Keratinocyte (primary cell): ENCODE measurements around the gene MGAT1. TPM values are rescaled to one million over a fixed set of nuclear protein-coding genes. Genes with fewer than 3 reads are reported as not detected.

ENCODE experiments used
- DNase-seq: peaks from one replicate; pipeline ENCODE4 v3.0.0-alpha.2; 2011; ENCODE audit warnings: low read depth, missing footprints, low spot score
- FAIRE-seq: peaks from 2 replicates; lab custom pipeline; 2011; peaks lifted over from hg19 to GRCh38; lab: Jason Lieb, UNC
- H2AFZ ChIP-seq: 2 replicates; pipeline ENCODE4 v1.6.0; 2012; ENCODE audit warnings: low read length, control low read depth, inconsistent platforms; ENCODE audit not compliant: control insufficient read depth
- H3K27ac ChIP-seq: 2 replicates; pipeline ENCODE4 v1.5.1; 2011; ENCODE audit warnings: low read length; ENCODE audit not compliant: control insufficient read depth, insufficient read depth
- H3K27me3 ChIP-seq: 3 replicates; pipeline ENCODE4 v1.6.0; 2011; ENCODE audit warnings: low read length; ENCODE audit not compliant: control insufficient read depth, insufficient read depth; ENCODE audit errors: extremely low read depth
- H3K36me3 ChIP-seq, 2 experiments: 2 replicates in 1 of 2; 3 replicates in 1 of 2; pipeline ENCODE4 v1.5.1; 2011; ENCODE audit warnings: low read length in 2 of 2, mild to moderate bottlenecking in 1 of 2; ENCODE audit not compliant: control insufficient read depth in 2 of 2, insufficient read depth in 2 of 2; ENCODE audit errors: extremely low read depth in 1 of 2
- H3K4me1 ChIP-seq: 3 replicates; pipeline ENCODE4 v1.5.1; 2011; ENCODE audit warnings: low read length; ENCODE audit not compliant: control insufficient read depth, insufficient read depth; ENCODE audit errors: extremely low read depth
- H3K4me2 ChIP-seq: 3 replicates; pipeline ENCODE4 v1.6.0; 2011; ENCODE audit warnings: low read depth, low read length; ENCODE audit not compliant: control insufficient read depth, insufficient read depth; ENCODE audit errors: extremely low read depth
- H3K4me3 ChIP-seq, 3 experiments: fragments of 200-600 bp in 1 of 3; sonication (generic) in 1 of 3; 2 replicates in 2 of 3; 3 replicates in 1 of 3; pipeline ENCODE4 v1.5.1; 2011 to 2016; ENCODE audit warnings: low read length in 3 of 3, mild to moderate bottlenecking in 3 of 3, control low read depth in 2 of 3, inconsistent platforms in 1 of 3, low read depth in 1 of 3, mixed read lengths in 1 of 3, mixed run types in 1 of 3, moderate library complexity in 1 of 3; ENCODE audit not compliant: control insufficient read depth in 2 of 3, insufficient read depth in 2 of 3; ENCODE audit errors: extremely low read depth in 1 of 3
- H3K79me2 ChIP-seq: 2 replicates; pipeline ENCODE4 v1.6.0; 2012; ENCODE audit warnings: low read length; ENCODE audit not compliant: control insufficient read depth, insufficient read depth
- H3K9ac ChIP-seq: 3 replicates; pipeline ENCODE4 v1.6.0; 2011; ENCODE audit warnings: low read length; ENCODE audit not compliant: control insufficient read depth, insufficient read depth; ENCODE audit errors: extremely low read depth
- H3K9me1 ChIP-seq: 3 replicates; pipeline ENCODE4 v1.6.0; 2011; ENCODE audit warnings: low read length; ENCODE audit not compliant: control insufficient read depth, insufficient read depth; ENCODE audit errors: extremely low read depth
- H3K9me3 ChIP-seq: 2 replicates; pipeline ENCODE4 v1.5.1; 2012; ENCODE audit warnings: low read depth, low read length; ENCODE audit not compliant: control insufficient read depth
- H4K20me1 ChIP-seq: 3 replicates; pipeline ENCODE4 v1.6.0; 2011; ENCODE audit warnings: low read length; ENCODE audit not compliant: control insufficient read depth, insufficient read depth; ENCODE audit errors: extremely low read depth
- CTCF ChIP-seq, 3 experiments: IDR thresholded peaks in 1 of 3; conservative IDR thresholded peaks in 1 of 3; optimal IDR thresholded peaks in 1 of 3; 2 replicates in 2 of 3; 3 replicates in 1 of 3; pipeline versions ENCODE3 to v1.5.1; 2011; ENCODE audit warnings: low read length in 3 of 3, mild to moderate bottlenecking in 3 of 3, moderate library complexity in 2 of 3, control low read depth in 1 of 3, inconsistent platforms in 1 of 3; ENCODE audit not compliant: insufficient read depth in 2 of 3; ENCODE audit errors: extremely low read depth in 1 of 3
- EZH2 ChIP-seq: IDR thresholded peaks from one replicate; pipeline ENCODE4 v1.6.1; 2012; ENCODE audit warnings: inconsistent platforms, mild to moderate bottlenecking, low read length, moderate library complexity
- dilution Hi-C: fragments of 300-500 bp; cut with MboI; formaldehyde crosslinking; loops from one replicate; pipeline ENCODE4 v1.7.0; 2020; ENCODE audit warnings: low sequenced_read_pairs; ENCODE audit not compliant: extremely low pct_ligation_motif_present
- polyA plus RNA-seq, 5 experiments: library from polyadenylated mRNA; depleted of rRNA in 3 of 5; stranded (reverse) in 3 of 5; stranded (forward) in 1 of 5; unstranded in 1 of 5; fragments of >200 nt; gene quantifications; 1 replicate in 1 of 5; 2 replicates in 3 of 5; 3 replicates in 1 of 5; pipeline versions ENCODE4 v1.2.1 to v1.2.3, GENCODE V29; 2011 to 2012; ENCODE audit warnings: missing spikeins in 2 of 5, low read depth in 1 of 5, low replicate concordance in 1 of 5

MGAT1 gene
- polyA plus RNA-seq, 1 donor (not counting 4 experiments of a cell fraction or from before 2014, with no cell fraction given), result 80.3 TPM

DNA sequence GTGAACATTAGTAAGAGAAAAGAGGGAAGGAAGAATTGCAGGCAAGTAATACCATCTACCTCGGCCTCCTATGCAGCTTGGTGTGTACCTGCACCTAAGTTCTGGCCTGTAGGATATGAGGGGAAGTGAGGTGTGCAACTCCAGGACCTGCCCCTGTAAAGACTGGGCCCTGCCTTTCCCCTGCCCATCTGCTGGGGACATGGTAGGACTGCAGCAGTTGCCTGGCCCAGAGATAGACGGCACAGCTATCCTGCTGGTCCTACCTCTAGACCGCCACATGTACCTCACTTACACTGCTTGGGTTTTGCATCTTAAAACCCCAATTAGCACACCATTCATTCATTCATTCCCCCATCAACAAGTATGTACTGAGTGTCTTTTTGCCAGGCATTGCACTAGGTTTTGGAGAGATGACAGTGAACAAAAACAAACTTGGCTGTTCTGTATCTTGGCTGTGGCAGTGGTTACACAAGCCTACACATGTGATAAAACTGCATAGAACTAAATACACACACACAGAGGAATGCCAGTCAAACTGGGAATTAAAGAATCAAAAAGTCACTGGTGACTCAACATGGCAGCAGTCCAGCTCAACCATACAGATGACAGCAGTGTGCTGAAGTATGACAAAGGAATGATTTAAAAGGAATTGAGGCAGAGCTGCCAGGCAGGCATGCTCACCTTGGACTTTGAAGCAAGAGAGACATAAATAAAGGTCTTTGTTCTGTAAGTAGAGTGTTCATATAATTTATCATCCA is 23.3 kb upstream of the MGAT1 start:
- no peaks in the 10 kb centered on the region for H3K27me3 ChIP-seq
- dilution Hi-C loops, result no loop called here
- H3K27ac ChIP-seq, result peak overlapping the region; percentile 25

GRCh38 chr5:180824630-180825476 is 22.2 kb upstream of the MGAT1 start:
- FAIRE-seq, result no peak
- no peak overlapping the region for H3K4me2 ChIP-seq

More for the DNA sequence above, 23.3 kb upstream of the MGAT1 start:
- Histone ChIP-seq H3K9ac (no peak overlapping the region), H2AFZ (no peak overlapping the region), H3K4me3 (no peak overlapping the region), H4K20me1 (no peaks in the 10 kb centered on the region), H3K4me2 (peak overlapping the region; percentile 54), H3K36me3 (no peaks in the 10 kb centered on the region), H3K79me2 (peaks cover 2% of the 10 kb centered on the region), H3K9me3 (no peaks in the 10 kb centered on the region), H3K4me1 (peaks cover 32% of the 10 kb centered on the region), H3K9me1 (peaks cover 3% of the 10 kb centered on the region)
- no peak for TF ChIP-seq EZH2
- TF ChIP-seq CTCF (optimal IDR thresholded peaks at IDR 0.05 in 1 of 3, IDR thresholded peaks at IDR 0.05 in 1 of 3, conservative IDR thresholded peaks at IDR 0.05 in 1 of 3; ENCODE audit: extremely low read depth in 1 of 3, insufficient read depth in 2 of 3, low read length in 3 of 3), result peak in 1 of 3 experiments; percentile 8
- FAIRE-seq, result peak; percentile 88
- DNase-seq, result peak; percentile 92

More at GRCh38 chr5:180824630-180825476, 22.2 kb upstream of the MGAT1 start:
- Histone ChIP-seq H3K9me1 (peaks cover 3% of the 10 kb centered on the region), H3K27me3 (no peaks in the 10 kb centered on the region), H3K27ac (no peak overlapping the region), H3K79me2 (no peaks in the 10 kb centered on the region), H4K20me1 (no peaks in the 10 kb centered on the region), H3K9ac (no peak overlapping the region), H3K4me1 (peaks cover 25% of the 10 kb centered on the region), H3K9me3 (no peaks in the 10 kb centered on the region), H3K36me3 (no peaks in the 10 kb centered on the region), H2AFZ (no peak overlapping the region), H3K4me3 (no peak overlapping the region)
- dilution Hi-C loops, result no loop called here
- TF ChIP-seq EZH2 (no peak), CTCF (optimal IDR thresholded peaks at IDR 0.05 in 1 of 3, IDR thresholded peaks at IDR 0.05 in 1 of 3, conservative IDR thresholded peaks at IDR 0.05 in 1 of 3; ENCODE audit: extremely low read depth in 1 of 3, insufficient read depth in 2 of 3, low read length in 3 of 3) (no peak)
- DNase-seq, result no peak
